ENCODE data around the gene HOXA2.

HOXA2 gene

GRCh38 chr7:27141137-27141922 lies 38.8 kb upstream of the HOXA2 start:
- no peak for DNase-seq

- DNase-seq = no peak
These were observed 37.8 kb upstream of the HOXA2 start for GRCh38 chr7:27140126-27140857.

GRCh38 chr7:27139334-27140125 lies 37.0 kb upstream of the HOXA2 start:
- DNase-seq = no peak

GRCh38 chr7:27138985-27139333 lies 36.5 kb upstream of the HOXA2 start:
- no peak for DNase-seq

GRCh38 chr7:27138472-27138871 lies 36.0 kb upstream of the HOXA2 start:
- DNase-seq = no peak

GRCh38 chr7:27137640-27138315 lies 35.3 kb upstream of the HOXA2 start:
- DNase-seq = no peak

- DNase-seq = no peak
These were observed 31.9 kb upstream of the HOXA2 start for GRCh38 chr7:27134392-27134791.

- DNase-seq = no peak
These were observed 31.1 kb upstream of the HOXA2 start for GRCh38 chr7:27133409-27134231.

GRCh38 chr7:27132978-27133377 lies 30.5 kb upstream of the HOXA2 start:
- no peak for DNase-seq

- DNase-seq = no peak
These were observed 29.7 kb upstream of the HOXA2 start for GRCh38 chr7:27132214-27132613.

GRCh38 chr7:27131390-27131819 lies 28.9 kb upstream of the HOXA2 start:
- DNase-seq = no peak

GRCh38 chr7:27130540-27131389 lies 28.3 kb upstream of the HOXA2 start, which contains the start of gene HOXA4:
TSS of gene HOXA4 (minus strand) at chr7:27130757. CDS start at chr7:27130733, 24 bp downstream.
- DNase-seq = peak; percentile 85

GRCh38 chr7:27129729-27130539 lies 27.5 kb upstream of the HOXA2 start:
- DNase-seq = peak; percentile 26

GRCh38 chr7:27128776-27129728 lies 26.6 kb upstream of the HOXA2 start:
- no peak for DNase-seq

- DNase-seq = no peak
These were observed 25.6 kb upstream of the HOXA2 start for GRCh38 chr7:27128034-27128433.

- no peak for DNase-seq
These were observed 24.3 kb upstream of the HOXA2 start for GRCh38 chr7:27126596-27127327.

GRCh38 chr7:27125986-27126394 lies 23.5 kb upstream of the HOXA2 start:
- DNase-seq = no peak
